Measurements from ENCODE around the gene PRLR.

Gene PRLR

DNA sequence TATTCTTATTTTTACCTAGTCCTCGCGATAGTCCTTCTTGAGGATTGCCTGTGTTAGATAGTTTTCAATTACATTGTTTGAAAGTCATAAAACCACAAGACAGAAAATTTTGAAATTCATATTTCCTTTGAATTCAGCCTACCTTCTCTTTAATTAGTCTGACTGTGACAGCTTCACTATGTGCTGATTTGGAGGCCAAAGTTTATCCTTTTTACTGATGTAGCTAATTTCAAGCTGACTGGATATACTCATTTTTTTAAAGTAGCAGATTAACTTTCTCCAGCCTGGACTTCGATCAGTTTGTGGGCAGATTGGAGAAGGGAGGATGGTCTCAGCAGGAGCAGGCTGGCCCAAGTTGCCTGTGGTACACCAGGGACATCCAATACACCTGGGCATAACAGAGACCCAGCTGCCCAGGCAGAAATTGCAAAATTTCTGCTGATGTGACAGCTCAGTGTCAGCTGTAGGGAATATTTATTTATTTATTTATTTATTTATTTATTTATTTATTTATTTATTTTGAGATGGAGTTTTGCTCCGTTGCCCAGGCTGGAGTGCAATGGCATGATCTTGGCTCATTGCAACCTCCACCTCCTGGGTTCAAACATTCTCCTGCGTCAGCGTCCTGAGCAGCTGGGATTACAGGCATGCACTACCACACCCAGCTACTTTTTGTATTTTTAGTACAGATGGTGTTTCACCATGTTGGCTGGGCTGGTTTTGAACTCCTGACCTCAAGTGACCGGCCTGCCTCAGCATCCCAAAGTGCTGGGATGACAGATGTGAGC lies 206.7 kb downstream of the PRLR start:
- ChIA-PET POLR2A (no interaction called here), CTCF (interaction anchor here (1.2 to 1.4 kb wide), 2 partner anchors 13 to 20 kb away, joined by 3 to 4 read pairs; no protein-coding TSS in a partner anchor)
- no peaks in the 10 kb centered on the region for H3K4me1 ChIP-seq (ENCODE audit: control extremely low read depth in 1 of 4, control insufficient read depth in 4 of 4, insufficient read depth in 4 of 4, low read length in 3 of 4)
- no peak overlapping the region for H3K27ac ChIP-seq (ENCODE audit: insufficient read depth in 1 of 2, low read depth in 1 of 2, low read length in 2 of 2, poor library complexity in 1 of 2, severe bottlenecking in 2 of 2)
- 91% methylated on average over 6 of the region's 7 CpGs for WGBS (ENCODE audit: insufficient coverage)
- H3K9me3 ChIP-seq (ENCODE audit: control extremely low read depth in 1 of 5, control insufficient read depth in 4 of 5, insufficient read depth in 2 of 5, low read depth in 1 of 5, low read length in 4 of 5) = no peaks in the 10 kb centered on the region
- no peak overlapping the region for H3K4me3 ChIP-seq (ENCODE audit: control insufficient read depth in 1 of 7, extremely low read depth in 1 of 7, insufficient read depth in 4 of 7, low read depth in 2 of 7, low read length in 6 of 7)
- H3K36me3 ChIP-seq (ENCODE audit: control insufficient read depth in 4 of 4, insufficient read depth in 4 of 4, low read length in 3 of 4) = no peaks in the 10 kb centered on the region
- DNase-seq = no peak
- H3K27me3 ChIP-seq (replicated peaks in 2 of 5; ENCODE audit: control insufficient read depth in 4 of 5, insufficient read depth in 5 of 5, low read length in 4 of 5) = peaks cover 0 to 1% (median 0%) of the 10 kb centered on the region in 5 experiments

DNA sequence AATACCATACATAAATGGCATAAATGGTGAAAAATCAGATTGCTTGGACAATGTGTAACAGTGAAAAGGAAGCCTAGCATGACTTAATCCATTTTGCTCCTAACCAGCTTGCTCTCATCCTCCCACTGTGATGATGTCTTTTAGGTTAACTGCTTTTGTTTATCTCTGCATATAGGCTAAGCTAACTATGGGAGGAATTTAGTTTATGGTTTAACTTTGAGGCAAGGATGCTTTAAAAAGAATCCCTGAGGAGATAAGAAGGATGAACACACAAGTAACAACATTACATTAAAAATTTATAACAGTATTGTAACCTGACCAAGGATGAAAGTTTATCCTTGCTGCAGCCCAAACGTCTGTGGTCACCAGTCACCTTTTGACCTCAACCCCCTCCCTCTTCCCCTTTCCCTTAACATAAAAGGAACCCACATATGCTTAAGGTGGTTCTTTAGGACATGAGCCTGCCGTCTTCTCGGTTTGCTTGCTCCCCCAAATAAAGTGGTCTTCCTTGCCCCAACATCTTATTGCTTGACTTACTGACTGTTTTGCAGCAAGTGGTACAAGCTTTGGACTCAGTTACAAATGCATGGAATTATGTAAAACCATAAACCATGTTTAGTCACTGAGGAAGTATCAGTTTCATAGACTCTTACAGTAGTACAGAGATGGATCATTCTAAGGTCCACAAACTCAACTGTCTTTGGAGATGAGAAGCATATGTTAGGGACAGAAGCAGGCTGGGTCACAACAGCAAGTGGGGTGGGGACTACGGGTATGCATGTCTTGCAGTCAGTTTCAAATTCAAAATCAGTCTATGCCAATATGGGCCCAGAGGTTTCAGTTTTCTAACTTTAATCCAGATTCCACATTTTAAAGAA lies 213.9 kb downstream of the PRLR start:
- no peaks in the 10 kb centered on the region for H3K27me3 ChIP-seq (replicated peaks in 2 of 5; ENCODE audit: control insufficient read depth in 4 of 5, insufficient read depth in 5 of 5, low read length in 4 of 5)
- H3K27ac ChIP-seq (ENCODE audit: insufficient read depth in 1 of 2, low read depth in 1 of 2, low read length in 2 of 2, poor library complexity in 1 of 2, severe bottlenecking in 2 of 2) = no peak overlapping the region
- ChIA-PET POLR2A (no interaction called here), CTCF (no interaction called here)
- H3K4me1 ChIP-seq (ENCODE audit: control extremely low read depth in 1 of 4, control insufficient read depth in 4 of 4, insufficient read depth in 4 of 4, low read length in 3 of 4) = no peaks in the 10 kb centered on the region
- no peak for DNase-seq
- H3K4me3 ChIP-seq (ENCODE audit: control insufficient read depth in 1 of 7, extremely low read depth in 1 of 7, insufficient read depth in 4 of 7, low read depth in 2 of 7, low read length in 6 of 7) = no peak overlapping the region
- WGBS (ENCODE audit: insufficient coverage) = 62% methylated on average over 4 of the region's 4 CpGs
- no peaks in the 10 kb centered on the region for H3K36me3 ChIP-seq (ENCODE audit: control insufficient read depth in 4 of 4, insufficient read depth in 4 of 4, low read length in 3 of 4)
- H3K9me3 ChIP-seq (ENCODE audit: control extremely low read depth in 1 of 5, control insufficient read depth in 4 of 5, insufficient read depth in 2 of 5, low read depth in 1 of 5, low read length in 4 of 5) = no peaks in the 10 kb centered on the region

DNA sequence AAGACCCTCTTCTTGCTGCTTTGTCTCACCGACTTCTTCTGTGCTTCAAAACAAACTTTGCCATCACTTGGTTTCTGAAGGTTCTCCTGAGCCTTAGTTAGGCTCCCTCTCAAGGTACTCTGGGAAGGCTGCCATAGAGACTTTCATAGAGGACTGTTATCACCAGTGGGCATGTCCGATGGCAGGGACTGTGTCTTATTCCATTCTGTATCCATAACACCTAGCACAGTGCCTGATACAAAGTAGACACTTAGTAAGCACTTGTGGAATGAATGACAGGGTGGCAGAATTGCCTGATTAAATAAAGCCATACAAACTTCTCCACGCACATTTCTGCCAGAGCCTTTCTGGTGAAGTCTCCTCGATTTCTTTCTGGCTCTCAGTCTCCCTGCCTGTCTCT lies 215.2 kb downstream of the PRLR start:
- no peaks in the 10 kb centered on the region for H3K9me3 ChIP-seq (ENCODE audit: control extremely low read depth in 1 of 5, control insufficient read depth in 4 of 5, insufficient read depth in 2 of 5, low read depth in 1 of 5, low read length in 4 of 5)
- no peaks in the 10 kb centered on the region for H3K27me3 ChIP-seq (replicated peaks in 2 of 5; ENCODE audit: control insufficient read depth in 4 of 5, insufficient read depth in 5 of 5, low read length in 4 of 5)
- H3K36me3 ChIP-seq (ENCODE audit: control insufficient read depth in 4 of 4, insufficient read depth in 4 of 4, low read length in 3 of 4) = no peaks in the 10 kb centered on the region
- H3K4me3 ChIP-seq (ENCODE audit: control insufficient read depth in 1 of 7, extremely low read depth in 1 of 7, insufficient read depth in 4 of 7, low read depth in 2 of 7, low read length in 6 of 7) = no peak overlapping the region
- WGBS (ENCODE audit: insufficient coverage) = 67% methylated on average over 3 of the region's 4 CpGs
- DNase-seq = no peak
- POLR2A ChIA-PET = no interaction called here
- no peaks in the 10 kb centered on the region for H3K4me1 ChIP-seq (ENCODE audit: control extremely low read depth in 1 of 4, control insufficient read depth in 4 of 4, insufficient read depth in 4 of 4, low read length in 3 of 4)
- H3K27ac ChIP-seq (ENCODE audit: insufficient read depth in 1 of 2, low read depth in 1 of 2, low read length in 2 of 2, poor library complexity in 1 of 2, severe bottlenecking in 2 of 2) = no peak overlapping the region
- CTCF ChIA-PET = no interaction called here

DNA sequence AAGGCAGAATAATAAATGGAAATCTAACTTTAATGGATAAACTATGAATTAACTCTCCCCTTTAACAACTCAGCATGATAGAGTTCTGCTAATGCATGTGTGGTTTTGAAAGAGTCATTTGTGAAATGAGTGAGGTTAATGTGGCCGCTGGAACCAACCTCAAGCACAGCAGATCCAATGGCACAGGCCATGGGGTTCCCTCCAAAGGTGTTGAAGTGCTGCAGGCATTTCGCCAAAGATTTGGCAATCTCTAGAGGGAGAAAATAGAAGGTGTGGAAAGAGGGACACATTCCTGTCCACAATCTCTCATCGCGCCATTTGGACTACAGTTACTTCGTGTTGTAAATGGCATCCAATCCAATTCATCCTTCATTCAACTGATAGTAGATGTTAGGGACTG lies 217.5 kb downstream of the PRLR start:
- peaks cover 0 to 3% (median 0%) of the 10 kb centered on the region in 5 experiments for H3K27me3 ChIP-seq (replicated peaks in 2 of 5; ENCODE audit: control insufficient read depth in 4 of 5, insufficient read depth in 5 of 5, low read length in 4 of 5)
- 100% methylated on average over 2 of the region's 5 CpGs for WGBS (ENCODE audit: insufficient coverage)
- DNase-seq = no peak
- H3K27ac ChIP-seq (ENCODE audit: insufficient read depth in 1 of 2, low read depth in 1 of 2, low read length in 2 of 2, poor library complexity in 1 of 2, severe bottlenecking in 2 of 2) = no peak overlapping the region
- no peaks in the 10 kb centered on the region for H3K36me3 ChIP-seq (ENCODE audit: control insufficient read depth in 4 of 4, insufficient read depth in 4 of 4, low read length in 3 of 4)
- H3K4me3 ChIP-seq (ENCODE audit: control insufficient read depth in 1 of 7, extremely low read depth in 1 of 7, insufficient read depth in 4 of 7, low read depth in 2 of 7, low read length in 6 of 7) = no peak overlapping the region
- H3K9me3 ChIP-seq (ENCODE audit: control extremely low read depth in 1 of 5, control insufficient read depth in 4 of 5, insufficient read depth in 2 of 5, low read depth in 1 of 5, low read length in 4 of 5) = no peaks in the 10 kb centered on the region
- CTCF ChIA-PET = no interaction called here
- no peaks in the 10 kb centered on the region for H3K4me1 ChIP-seq (ENCODE audit: control extremely low read depth in 1 of 4, control insufficient read depth in 4 of 4, insufficient read depth in 4 of 4, low read length in 3 of 4)
- POLR2A ChIA-PET = no interaction called here

DNA sequence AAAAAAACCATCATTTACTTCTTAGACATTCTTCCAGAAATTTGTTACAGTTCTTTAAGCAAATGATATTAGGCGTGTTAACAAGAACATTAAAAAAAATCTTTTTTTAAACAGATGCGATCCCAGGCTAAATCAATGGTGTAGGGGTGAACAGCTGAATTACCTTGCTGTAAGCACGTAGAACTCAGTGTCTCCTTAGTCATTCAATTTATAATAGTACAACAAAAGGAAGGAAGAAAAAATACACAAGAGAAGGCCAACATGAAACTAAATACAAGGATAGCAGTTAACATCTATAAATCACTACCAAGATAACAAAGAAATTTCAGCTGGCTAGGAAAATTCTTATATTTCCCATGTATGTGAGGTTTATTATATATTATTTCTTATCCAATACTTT lies 217.9 kb downstream of the PRLR start:
- Histone ChIP-seq H3K4me1 (ENCODE audit: control extremely low read depth in 1 of 4, control insufficient read depth in 4 of 4, insufficient read depth in 4 of 4, low read length in 3 of 4) (no peaks in the 10 kb centered on the region), H3K9me3 (ENCODE audit: control extremely low read depth in 1 of 5, control insufficient read depth in 4 of 5, insufficient read depth in 2 of 5, low read depth in 1 of 5, low read length in 4 of 5) (no peaks in the 10 kb centered on the region), H3K4me3 (ENCODE audit: control insufficient read depth in 1 of 7, extremely low read depth in 1 of 7, insufficient read depth in 4 of 7, low read depth in 2 of 7, low read length in 6 of 7) (no peak overlapping the region), H3K27ac (ENCODE audit: insufficient read depth in 1 of 2, low read depth in 1 of 2, low read length in 2 of 2, poor library complexity in 1 of 2, severe bottlenecking in 2 of 2) (no peak overlapping the region), H3K27me3 (replicated peaks in 2 of 5; ENCODE audit: control insufficient read depth in 4 of 5, insufficient read depth in 5 of 5, low read length in 4 of 5) (peaks cover 0 to 3% (median 0%) of the 10 kb centered on the region in 5 experiments), H3K36me3 (ENCODE audit: control insufficient read depth in 4 of 4, insufficient read depth in 4 of 4, low read length in 3 of 4) (no peaks in the 10 kb centered on the region)
- no peak for DNase-seq
- ChIA-PET POLR2A (no interaction called here), CTCF (no interaction called here)
- WGBS (ENCODE audit: insufficient coverage) = no CpG with 5 or more reads among the region's 3 CpGs

DNA sequence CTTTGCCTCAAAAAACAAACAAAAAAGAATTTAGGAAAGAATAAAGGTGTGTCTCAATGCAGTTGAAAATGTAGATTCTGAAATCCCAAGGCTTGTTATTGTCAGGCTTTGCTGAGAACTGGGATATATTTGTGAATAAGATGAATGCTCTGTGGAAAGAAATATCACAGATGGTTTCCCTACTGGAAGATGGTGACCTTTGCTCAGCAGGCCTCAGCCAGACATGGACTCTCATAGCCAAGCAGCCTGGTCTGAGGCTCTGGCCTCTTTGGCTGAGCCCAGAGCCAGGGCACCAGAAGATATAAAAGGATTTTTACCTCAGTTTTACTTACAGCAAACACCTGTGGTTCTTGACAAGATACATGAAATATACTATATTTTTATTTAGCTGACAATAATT lies 219.6 kb downstream of the PRLR start:
- ChIA-PET CTCF (no interaction called here), POLR2A (no interaction called here)
- Histone ChIP-seq H3K9me3 (ENCODE audit: control extremely low read depth in 1 of 5, control insufficient read depth in 4 of 5, insufficient read depth in 2 of 5, low read depth in 1 of 5, low read length in 4 of 5) (no peaks in the 10 kb centered on the region), H3K27ac (ENCODE audit: insufficient read depth in 1 of 2, low read depth in 1 of 2, low read length in 2 of 2, poor library complexity in 1 of 2, severe bottlenecking in 2 of 2) (no peak overlapping the region), H3K4me3 (ENCODE audit: control insufficient read depth in 1 of 7, extremely low read depth in 1 of 7, insufficient read depth in 4 of 7, low read depth in 2 of 7, low read length in 6 of 7) (no peak overlapping the region), H3K27me3 (replicated peaks in 2 of 5; ENCODE audit: control insufficient read depth in 4 of 5, insufficient read depth in 5 of 5, low read length in 4 of 5) (peaks cover 0 to 3% (median 0%) of the 10 kb centered on the region in 5 experiments), H3K36me3 (ENCODE audit: control insufficient read depth in 4 of 4, insufficient read depth in 4 of 4, low read length in 3 of 4) (no peaks in the 10 kb centered on the region), H3K4me1 (ENCODE audit: control extremely low read depth in 1 of 4, control insufficient read depth in 4 of 4, insufficient read depth in 4 of 4, low read length in 3 of 4) (no peaks in the 10 kb centered on the region)
- no peak for DNase-seq

DNA sequence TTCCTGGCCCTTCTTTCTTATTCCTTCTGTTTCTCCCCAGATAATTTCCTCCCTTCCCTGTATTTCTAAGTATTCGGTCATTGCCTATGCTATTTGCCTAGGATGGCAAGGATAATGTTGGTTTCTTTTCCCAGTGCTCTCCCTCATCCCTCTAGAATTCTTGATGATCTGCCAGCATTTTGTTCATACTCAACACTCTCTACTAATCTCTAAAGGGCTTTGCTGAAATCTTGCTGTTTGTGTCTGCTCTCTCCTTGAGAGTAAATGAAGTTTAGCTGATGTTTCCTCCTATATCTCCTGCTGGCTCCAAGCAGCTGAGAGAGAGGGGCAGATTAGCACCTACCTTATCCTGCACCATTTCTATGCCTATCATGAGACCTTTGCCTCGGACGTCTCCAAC lies 220.6 kb downstream of the PRLR start:
- ChIA-PET CTCF (no interaction called here), POLR2A (no interaction called here)
- no peaks in the 10 kb centered on the region for H3K4me1 ChIP-seq (ENCODE audit: control extremely low read depth in 1 of 4, control insufficient read depth in 4 of 4, insufficient read depth in 4 of 4, low read length in 3 of 4)
- no peak for DNase-seq
- WGBS (ENCODE audit: insufficient coverage) = 95% methylated on average over 3 of the region's 3 CpGs
- H3K27me3 ChIP-seq (replicated peaks in 2 of 5; ENCODE audit: control insufficient read depth in 4 of 5, insufficient read depth in 5 of 5, low read length in 4 of 5) = peaks cover 0 to 3% (median 0%) of the 10 kb centered on the region in 5 experiments
- H3K4me3 ChIP-seq (ENCODE audit: control insufficient read depth in 1 of 7, extremely low read depth in 1 of 7, insufficient read depth in 4 of 7, low read depth in 2 of 7, low read length in 6 of 7) = no peak overlapping the region
- H3K27ac ChIP-seq (ENCODE audit: insufficient read depth in 1 of 2, low read depth in 1 of 2, low read length in 2 of 2, poor library complexity in 1 of 2, severe bottlenecking in 2 of 2) = no peak overlapping the region
- H3K36me3 ChIP-seq (ENCODE audit: control insufficient read depth in 4 of 4, insufficient read depth in 4 of 4, low read length in 3 of 4) = no peaks in the 10 kb centered on the region
- H3K9me3 ChIP-seq (ENCODE audit: control extremely low read depth in 1 of 5, control insufficient read depth in 4 of 5, insufficient read depth in 2 of 5, low read depth in 1 of 5, low read length in 4 of 5) = no peaks in the 10 kb centered on the region

Measured in common myeloid progenitor, CD34-positive (primary cell).